Neural cell (in vitro differentiated cells): ENCODE measurements around the gene WRNIP1. TPM values are rescaled to one million over a fixed set of nuclear protein-coding genes. Genes with fewer than 3 reads are reported as not detected.

Experiments
- H2AFZ ChIP-seq: fragments of 200-600, 300-800 bp; sonication (generic), shearing (Covaris generic); 2 replicates; pipeline ENCODE4 v1.6.0; 2014; ENCODE audit warnings: low read depth, mild to moderate bottlenecking, antibody characterized with exemption, low read length, moderate library complexity
- H3F3A ChIP-seq: fragments of 200-600 bp; shearing (Covaris generic); 2 replicates; pipeline ENCODE4 v1.6.1; 2016; ENCODE audit warnings: mild to moderate bottlenecking, moderate library complexity, mixed read lengths, antibody characterized with exemption, low read length; ENCODE audit not compliant: insufficient read depth, poor library complexity, severe bottlenecking
- H3K27ac ChIP-seq: fragments of 200-600, 300-800 bp; sonication (generic), shearing (Covaris generic); 2 replicates; pipeline ENCODE4 v1.5.1; 2014; ENCODE audit warnings: mild to moderate bottlenecking, low read length, moderate library complexity
- H3K27me3 ChIP-seq: fragments of 300-800, 200-600 bp; sonication (generic), shearing (Covaris generic); 2 replicates; pipeline ENCODE4 v1.6.0; 2014; ENCODE audit warnings: mild to moderate bottlenecking, low read depth, low read length, moderate library complexity; ENCODE audit not compliant: insufficient read depth
- H3K36me3 ChIP-seq: fragments of 300-800, 200-600 bp; sonication (generic), shearing (Covaris generic); 2 replicates; pipeline ENCODE4 v1.5.1; 2014; ENCODE audit warnings: mild to moderate bottlenecking, antibody characterized with exemption, low read length, moderate library complexity; ENCODE audit not compliant: insufficient read depth
- H3K4me2 ChIP-seq: fragments of 300-800, 200-600 bp; sonication (generic), shearing (Covaris generic); 2 replicates; pipeline ENCODE4 v1.6.0; 2014; ENCODE audit warnings: mild to moderate bottlenecking, low read length
- H3K4me3 ChIP-seq: fragments of 300-800, 200-600 bp; sonication (generic), shearing (Covaris generic); 2 replicates; pipeline ENCODE4 v1.5.1; 2014; ENCODE audit warnings: mild to moderate bottlenecking, low read length, moderate library complexity
- H3K79me2 ChIP-seq: fragments of 200-600 bp; shearing (Covaris generic); replicated peaks from 2 replicates; pipeline ENCODE4 v1.6.0; 2014; ENCODE audit warnings: mild to moderate bottlenecking, low read length, moderate library complexity; ENCODE audit not compliant: insufficient read depth
- H3K9ac ChIP-seq: fragments of 300-800, 200-600 bp; sonication (generic), shearing (Covaris generic); 2 replicates; pipeline ENCODE4 v1.6.1; 2016; ENCODE audit warnings: mild to moderate bottlenecking, low read length, mixed read lengths
- H3K9me2 ChIP-seq: fragments of 200-600 bp; shearing (Covaris generic); 2 replicates; pipeline ENCODE4 v1.6.1; 2016; ENCODE audit warnings: mild to moderate bottlenecking, low read length, mixed read lengths; ENCODE audit not compliant: insufficient read depth
- H3K9me3 ChIP-seq: fragments of 200-600, 300-800 bp; sonication (generic), shearing (Covaris generic); 2 replicates; pipeline ENCODE4 v1.6.1; 2016; ENCODE audit warnings: mild to moderate bottlenecking, mixed run types, low read length, moderate library complexity, mixed read lengths
- H4K20me1 ChIP-seq: fragments of 200-600 bp; shearing (Covaris generic); 2 replicates; pipeline ENCODE4 v1.6.1; 2016; ENCODE audit warnings: mild to moderate bottlenecking, mixed run types; ENCODE audit not compliant: insufficient read depth
- EP300 ChIP-seq: fragments of 450-650 bp; conservative IDR thresholded peaks from 2 replicates; pipeline ENCODE4 v1.6.1; 2014; ENCODE audit warnings: antibody characterized with exemption, mild to moderate bottlenecking, moderate library complexity; ENCODE audit not compliant: poor library complexity, severe bottlenecking
- EZH2 ChIP-seq: fragments of 200-600, 300-800 bp; shearing (Covaris generic), sonication (generic); IDR thresholded peaks from 2 replicates; pipeline ENCODE4 v1.6.1; 2014; ENCODE audit warnings: antibody characterized with exemption, low read length, borderline replicate concordance, mild to moderate bottlenecking; ENCODE audit not compliant: insufficient read depth, poor library complexity, severe bottlenecking
- MXI1 ChIP-seq: fragments of 450-650 bp; conservative IDR thresholded peaks from 2 replicates; pipeline ENCODE4 v1.6.1; 2014; ENCODE audit warnings: antibody characterized with exemption, mild to moderate bottlenecking; ENCODE audit not compliant: poor library complexity, severe bottlenecking
- POLR2AphosphoS5 ChIP-seq: IDR thresholded peaks from 2 replicates; pipeline ENCODE4 v1.6.1; 2012
- RAD21 ChIP-seq: fragments of 450-650 bp; conservative IDR thresholded peaks from 2 replicates; pipeline ENCODE4 v1.6.1; 2014; ENCODE audit warnings: antibody characterized with exemption, mild to moderate bottlenecking, moderate library complexity
- SMC3 ChIP-seq: fragments of 450-650 bp; conservative IDR thresholded peaks from 2 replicates; pipeline ENCODE4 v1.6.1; 2014; ENCODE audit warnings: antibody characterized with exemption, mild to moderate bottlenecking, moderate library complexity; ENCODE audit not compliant: poor library complexity
- TAF1 ChIP-seq: IDR thresholded peaks from 2 replicates; pipeline ENCODE4 v1.6.1; 2012; ENCODE audit warnings: low read depth
- polyA plus RNA-seq: library from polyadenylated mRNA; depleted of rRNA; stranded (reverse); fragments of >200 nt; gene quantifications from 2 replicates; pipeline ENCODE4 v1.2.3, GENCODE V29; 2014
- TF ChIP-seq, protein P1 (sequence below): fragments of 450-650 bp; IDR thresholded peaks from 2 replicates; pipeline ENCODE4 v1.5.1; 2014; ENCODE audit warnings: antibody characterized with exemption, mild to moderate bottlenecking, moderate library complexity; ENCODE audit not compliant: poor library complexity, severe bottlenecking
- TF ChIP-seq, protein P2 (sequence below): IDR thresholded peaks from 2 replicates; pipeline ENCODE4 v1.6.1; 2012; ENCODE audit warnings: borderline replicate concordance

WRNIP1 gene
- polyA plus RNA-seq, 1 donor from 2014 or later: 93.7 TPM

DNA sequence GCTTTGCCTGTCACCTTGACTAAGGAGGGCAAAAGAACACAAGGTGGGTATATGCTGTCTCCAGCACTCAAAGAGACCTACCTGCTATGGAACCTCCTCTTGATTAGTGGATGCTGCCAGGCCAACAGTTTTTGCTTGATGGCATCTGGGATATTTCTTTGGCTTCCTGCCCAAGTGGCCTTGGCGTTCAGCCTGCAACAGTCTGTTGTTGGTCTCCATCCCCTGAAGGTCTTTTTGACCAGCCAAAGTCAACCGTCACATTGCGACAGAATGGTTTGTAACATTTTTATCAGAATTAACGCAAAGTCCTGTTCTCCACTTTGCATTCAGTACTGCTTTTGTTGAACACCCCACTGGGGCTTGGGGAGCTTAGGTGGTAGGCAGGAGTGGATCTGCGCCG, 39.3 kb downstream of the WRNIP1 start:
- Histone ChIP-seq H3K4me2 (no peak overlapping the region), H3K9ac (no peak overlapping the region), H2AFZ (no peak overlapping the region), H3K36me3 (no peaks in the 10 kb centered on the region), H4K20me1 (no peaks in the 10 kb centered on the region), H3F3A (no peaks in the 10 kb centered on the region), H3K4me3 (no peak overlapping the region), H3K27ac (no peak overlapping the region), H3K27me3 (no peaks in the 10 kb centered on the region), H3K9me3 (no peaks in the 10 kb centered on the region), H3K79me2 (no peaks in the 10 kb centered on the region), H3K9me2 (no peaks in the 10 kb centered on the region)
- TF ChIP-seq TAF1: no peak
- no peak for TF ChIP-seq RAD21
- TF ChIP-seq, protein P1, sequence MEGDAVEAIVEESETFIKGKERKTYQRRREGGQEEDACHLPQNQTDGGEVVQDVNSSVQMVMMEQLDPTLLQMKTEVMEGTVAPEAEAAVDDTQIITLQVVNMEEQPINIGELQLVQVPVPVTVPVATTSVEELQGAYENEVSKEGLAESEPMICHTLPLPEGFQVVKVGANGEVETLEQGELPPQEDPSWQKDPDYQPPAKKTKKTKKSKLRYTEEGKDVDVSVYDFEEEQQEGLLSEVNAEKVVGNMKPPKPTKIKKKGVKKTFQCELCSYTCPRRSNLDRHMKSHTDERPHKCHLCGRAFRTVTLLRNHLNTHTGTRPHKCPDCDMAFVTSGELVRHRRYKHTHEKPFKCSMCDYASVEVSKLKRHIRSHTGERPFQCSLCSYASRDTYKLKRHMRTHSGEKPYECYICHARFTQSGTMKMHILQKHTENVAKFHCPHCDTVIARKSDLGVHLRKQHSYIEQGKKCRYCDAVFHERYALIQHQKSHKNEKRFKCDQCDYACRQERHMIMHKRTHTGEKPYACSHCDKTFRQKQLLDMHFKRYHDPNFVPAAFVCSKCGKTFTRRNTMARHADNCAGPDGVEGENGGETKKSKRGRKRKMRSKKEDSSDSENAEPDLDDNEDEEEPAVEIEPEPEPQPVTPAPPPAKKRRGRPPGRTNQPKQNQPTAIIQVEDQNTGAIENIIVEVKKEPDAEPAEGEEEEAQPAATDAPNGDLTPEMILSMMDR: no peak
- TF ChIP-seq POLR2AphosphoS5: no peak
- TF ChIP-seq MXI1: no peak
- no peak for TF ChIP-seq EZH2
- no peak for TF ChIP-seq SMC3
- no peak for TF ChIP-seq EP300
- TF ChIP-seq, protein P2, sequence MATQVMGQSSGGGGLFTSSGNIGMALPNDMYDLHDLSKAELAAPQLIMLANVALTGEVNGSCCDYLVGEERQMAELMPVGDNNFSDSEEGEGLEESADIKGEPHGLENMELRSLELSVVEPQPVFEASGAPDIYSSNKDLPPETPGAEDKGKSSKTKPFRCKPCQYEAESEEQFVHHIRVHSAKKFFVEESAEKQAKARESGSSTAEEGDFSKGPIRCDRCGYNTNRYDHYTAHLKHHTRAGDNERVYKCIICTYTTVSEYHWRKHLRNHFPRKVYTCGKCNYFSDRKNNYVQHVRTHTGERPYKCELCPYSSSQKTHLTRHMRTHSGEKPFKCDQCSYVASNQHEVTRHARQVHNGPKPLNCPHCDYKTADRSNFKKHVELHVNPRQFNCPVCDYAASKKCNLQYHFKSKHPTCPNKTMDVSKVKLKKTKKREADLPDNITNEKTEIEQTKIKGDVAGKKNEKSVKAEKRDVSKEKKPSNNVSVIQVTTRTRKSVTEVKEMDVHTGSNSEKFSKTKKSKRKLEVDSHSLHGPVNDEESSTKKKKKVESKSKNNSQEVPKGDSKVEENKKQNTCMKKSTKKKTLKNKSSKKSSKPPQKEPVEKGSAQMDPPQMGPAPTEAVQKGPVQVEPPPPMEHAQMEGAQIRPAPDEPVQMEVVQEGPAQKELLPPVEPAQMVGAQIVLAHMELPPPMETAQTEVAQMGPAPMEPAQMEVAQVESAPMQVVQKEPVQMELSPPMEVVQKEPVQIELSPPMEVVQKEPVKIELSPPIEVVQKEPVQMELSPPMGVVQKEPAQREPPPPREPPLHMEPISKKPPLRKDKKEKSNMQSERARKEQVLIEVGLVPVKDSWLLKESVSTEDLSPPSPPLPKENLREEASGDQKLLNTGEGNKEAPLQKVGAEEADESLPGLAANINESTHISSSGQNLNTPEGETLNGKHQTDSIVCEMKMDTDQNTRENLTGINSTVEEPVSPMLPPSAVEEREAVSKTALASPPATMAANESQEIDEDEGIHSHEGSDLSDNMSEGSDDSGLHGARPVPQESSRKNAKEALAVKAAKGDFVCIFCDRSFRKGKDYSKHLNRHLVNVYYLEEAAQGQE: no peak

DNA sequence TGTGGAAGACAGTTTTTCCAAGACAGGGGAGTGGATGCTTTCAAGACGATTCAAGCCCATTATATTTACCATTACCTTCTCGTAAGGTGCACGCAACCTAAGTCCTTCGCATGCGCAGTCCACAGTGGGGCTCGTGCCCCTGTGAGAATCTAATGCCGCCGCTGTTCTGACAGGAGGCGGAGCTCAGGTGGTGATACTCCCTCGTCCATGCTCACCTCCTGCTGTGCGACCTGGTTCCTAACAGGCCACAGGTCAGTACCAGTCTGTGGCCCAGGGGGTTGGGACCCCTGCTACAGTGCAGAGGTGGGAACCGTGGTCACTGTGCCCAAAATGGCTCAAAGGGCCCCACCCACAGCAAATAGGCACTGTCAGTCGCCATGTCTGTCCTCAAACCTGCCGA, 39.8 kb downstream of the WRNIP1 start:
- no peaks in the 10 kb centered on the region for H3K9me3 ChIP-seq
- TF ChIP-seq POLR2AphosphoS5 (no peak), TAF1 (no peak), EZH2 (no peak), SMC3 (no peak), MXI1 (no peak), EP300 (no peak), RAD21 (no peak)
- TF ChIP-seq, protein P1: no peak
- TF ChIP-seq, protein P2: no peak
- H2AFZ ChIP-seq: no peak overlapping the region
- no peak overlapping the region for H3K9ac ChIP-seq
- H3K9me2 ChIP-seq: no peaks in the 10 kb centered on the region
- no peak overlapping the region for H3K4me3 ChIP-seq
- no peak overlapping the region for H3K4me2 ChIP-seq
- no peak overlapping the region for H3K27ac ChIP-seq
- no peaks in the 10 kb centered on the region for H3K27me3 ChIP-seq
- no peaks in the 10 kb centered on the region for H3F3A ChIP-seq
- H4K20me1 ChIP-seq: no peaks in the 10 kb centered on the region
- H3K36me3 ChIP-seq: no peaks in the 10 kb centered on the region
- H3K79me2 ChIP-seq: no peaks in the 10 kb centered on the region
